ENCODE measurements around the gene DLX4.

The DLX4 gene

DNA sequence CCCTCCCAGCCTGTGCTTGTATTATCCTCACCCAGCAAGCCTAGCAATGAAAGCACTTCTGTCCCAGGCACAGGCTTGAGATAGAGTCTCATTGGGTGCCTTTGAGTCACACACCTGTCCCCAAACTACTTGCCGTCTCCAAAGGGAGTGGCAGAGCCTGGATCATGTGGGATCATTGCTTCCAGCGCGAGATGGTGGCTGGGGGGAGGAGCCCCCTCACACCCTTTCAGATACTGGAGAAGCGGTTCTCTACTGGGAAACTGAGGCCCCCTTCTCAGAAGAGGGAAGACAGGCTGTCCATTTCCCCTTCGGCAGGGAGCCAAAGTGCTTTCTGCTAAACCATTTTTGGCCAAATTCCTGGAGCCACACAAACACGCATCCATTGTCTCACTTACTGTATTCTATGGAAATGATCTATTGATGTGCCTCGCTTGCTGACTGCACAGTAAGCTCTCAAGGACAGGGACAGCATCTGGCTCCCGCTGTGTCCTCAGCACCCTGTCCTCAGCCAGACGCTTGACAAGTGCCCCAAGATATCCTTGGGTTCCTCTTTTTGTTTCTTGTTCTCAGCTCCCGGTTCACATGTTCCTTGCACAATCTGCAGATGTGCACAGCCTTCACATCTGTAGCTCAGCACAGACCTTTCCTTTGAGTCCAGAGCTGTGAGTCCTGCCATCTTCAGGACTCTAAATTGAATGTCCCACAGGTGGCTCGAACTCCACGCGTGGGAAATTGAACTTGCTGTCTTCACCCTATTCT, 52.0 kb downstream of the DLX4 start:
- no peak for DNase-seq

DNA sequence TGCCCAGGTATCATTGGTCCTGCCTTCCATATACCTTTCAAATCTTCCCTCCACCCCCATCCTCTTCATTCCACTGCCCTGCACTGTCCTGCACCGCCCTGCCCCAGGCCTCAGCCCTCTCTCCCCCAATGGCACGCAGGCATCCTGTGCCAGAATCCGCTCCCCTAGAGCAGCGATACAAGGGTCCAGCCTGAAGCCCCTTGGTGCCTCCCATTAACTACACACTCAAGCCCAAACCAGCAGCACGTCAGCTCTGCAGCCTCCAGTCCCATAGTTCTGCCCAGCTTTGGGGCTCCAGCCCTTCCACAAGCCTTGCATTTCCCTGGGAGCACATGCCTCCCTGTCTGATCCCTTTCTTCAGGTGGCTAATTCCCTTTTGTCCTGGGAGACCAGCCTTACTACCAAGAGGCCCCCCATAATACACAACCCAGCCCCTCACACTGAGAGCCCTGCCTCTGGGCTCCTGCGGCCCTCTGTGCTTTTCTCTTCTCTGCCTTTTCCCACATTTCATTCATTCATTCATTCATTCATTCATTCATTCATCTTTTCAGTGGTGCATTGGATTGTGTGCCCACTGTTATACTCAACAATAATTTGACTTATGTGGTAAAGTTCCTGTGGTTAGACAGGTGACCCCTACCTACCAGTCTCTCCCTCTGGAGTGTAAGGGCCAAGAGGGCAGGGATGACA, 52.8 kb downstream of the DLX4 start:
- no peak for DNase-seq

GRCh38 chr17:50022463-50023130, 53.6 kb downstream of the DLX4 start:
- no peak for DNase-seq

- DNase-seq = no peak
Measured at GRCh38 chr17:50023520-50023919, 54.5 kb downstream of the DLX4 start.
